Measurements from ENCODE around the gene SLC8A1. TPM values are rescaled to one million over a fixed set of nuclear protein-coding genes. Genes with fewer than 3 reads are reported as not detected.

The SLC8A1 gene
- total RNA-seq, 1 experiment from 2014 or later: not detected

GRCh38 chr2:40321016-40321623, 130.8 kb downstream of the SLC8A1 start:
- no peaks in the 10 kb centered on the region for H3K4me1 ChIP-seq (ENCODE audit: insufficient read depth, low read length, poor library complexity, severe bottlenecking)
- H3K4me3 ChIP-seq (ENCODE audit: low read depth, low read length, poor library complexity, severe bottlenecking): no peak overlapping the region
- ChIA-PET CTCF (no interaction called here), POLR2A (ENCODE audit: low non-redundant PET) (no interaction called here)
- H3K27me3 ChIP-seq (replicated peaks; ENCODE audit: insufficient read depth, low read depth, low read length, poor library complexity): peaks cover 31% of the 10 kb centered on the region
- DNase-seq (ENCODE audit: low spot score): no peak
- no TSS peak for BruUV-seq (replicated peaks)
- intact Hi-C loops (cut with micrococcal nuclease; ENCODE audit: unreplicated experiment): no loop called here
- no peak overlapping the region for H3K27ac ChIP-seq (ENCODE audit: low read depth, low read length, poor library complexity, severe bottlenecking)
- TF ChIP-seq EZH2 (IDR thresholded peaks at IDR 0.05; ENCODE audit: borderline replicate concordance, low read depth, low read length, poor library complexity, severe bottlenecking) (no peak), CTCF (conservative IDR thresholded peaks at IDR 0.05; ENCODE audit: low read depth, low read length) (no peak)
- no peaks in the 10 kb centered on the region for H3K36me3 ChIP-seq (ENCODE audit: insufficient read depth, low read length, poor library complexity, severe bottlenecking)
- H3K9me3 ChIP-seq (ENCODE audit: low read depth, low read length, poor library complexity, severe bottlenecking): no peaks in the 10 kb centered on the region

GRCh38 chr2:40318921-40319320, 133.0 kb downstream of the SLC8A1 start:
- POLR2A ChIA-PET (ENCODE audit: low non-redundant PET): no interaction called here
- no peak overlapping the region for H3K27ac ChIP-seq (ENCODE audit: low read depth, low read length, poor library complexity, severe bottlenecking)
- no peak for TF ChIP-seq EZH2 (IDR thresholded peaks at IDR 0.05; ENCODE audit: borderline replicate concordance, low read depth, low read length, poor library complexity, severe bottlenecking)
- intact Hi-C loops (cut with micrococcal nuclease; ENCODE audit: unreplicated experiment): no loop called here
- DNase-seq (ENCODE audit: low spot score): no peak
- no peaks in the 10 kb centered on the region for H3K4me1 ChIP-seq (ENCODE audit: insufficient read depth, low read length, poor library complexity, severe bottlenecking)
- peaks cover 27% of the 10 kb centered on the region for H3K27me3 ChIP-seq (replicated peaks; ENCODE audit: insufficient read depth, low read depth, low read length, poor library complexity)
- H3K9me3 ChIP-seq (ENCODE audit: low read depth, low read length, poor library complexity, severe bottlenecking): peaks cover 7% of the 10 kb centered on the region
- no TSS peak for BruUV-seq (replicated peaks)
- no peaks in the 10 kb centered on the region for H3K36me3 ChIP-seq (ENCODE audit: insufficient read depth, low read length, poor library complexity, severe bottlenecking)
- CTCF ChIA-PET: no interaction called here
- no peak overlapping the region for H3K4me3 ChIP-seq (ENCODE audit: low read depth, low read length, poor library complexity, severe bottlenecking)

GRCh38 chr2:40317761-40318160, 134.1 kb downstream of the SLC8A1 start:
- Histone ChIP-seq H3K36me3 (ENCODE audit: insufficient read depth, low read length, poor library complexity, severe bottlenecking) (no peaks in the 10 kb centered on the region), H3K9me3 (ENCODE audit: low read depth, low read length, poor library complexity, severe bottlenecking) (peaks cover 7% of the 10 kb centered on the region), H3K27me3 (replicated peaks; ENCODE audit: insufficient read depth, low read depth, low read length, poor library complexity) (peaks cover 17% of the 10 kb centered on the region), H3K27ac (ENCODE audit: low read depth, low read length, poor library complexity, severe bottlenecking) (no peak overlapping the region), H3K4me1 (ENCODE audit: insufficient read depth, low read length, poor library complexity, severe bottlenecking) (no peaks in the 10 kb centered on the region), H3K4me3 (ENCODE audit: low read depth, low read length, poor library complexity, severe bottlenecking) (no peak overlapping the region)
- ChIA-PET CTCF (no interaction called here), POLR2A (ENCODE audit: low non-redundant PET) (no interaction called here)
- no peak for DNase-seq (ENCODE audit: low spot score)
- TF ChIP-seq CTCF (conservative IDR thresholded peaks at IDR 0.05; ENCODE audit: low read depth, low read length) (no peak), EZH2 (IDR thresholded peaks at IDR 0.05; ENCODE audit: borderline replicate concordance, low read depth, low read length, poor library complexity, severe bottlenecking) (no peak)
- no TSS peak for BruUV-seq (replicated peaks)
- intact Hi-C loops (cut with micrococcal nuclease; ENCODE audit: unreplicated experiment): no loop called here

GRCh38 chr2:40317046-40317445, 134.8 kb downstream of the SLC8A1 start:
- ChIA-PET CTCF (no interaction called here), POLR2A (ENCODE audit: low non-redundant PET) (no interaction called here)
- no peaks in the 10 kb centered on the region for H3K36me3 ChIP-seq (ENCODE audit: insufficient read depth, low read length, poor library complexity, severe bottlenecking)
- peaks cover 7% of the 10 kb centered on the region for H3K9me3 ChIP-seq (ENCODE audit: low read depth, low read length, poor library complexity, severe bottlenecking)
- no peak for TF ChIP-seq CTCF (conservative IDR thresholded peaks at IDR 0.05; ENCODE audit: low read depth, low read length)
- TF ChIP-seq EZH2 (IDR thresholded peaks at IDR 0.05; ENCODE audit: borderline replicate concordance, low read depth, low read length, poor library complexity, severe bottlenecking): no peak
- intact Hi-C loops (cut with micrococcal nuclease; ENCODE audit: unreplicated experiment): no loop called here
- H3K27ac ChIP-seq (ENCODE audit: low read depth, low read length, poor library complexity, severe bottlenecking): no peak overlapping the region
- no peaks in the 10 kb centered on the region for H3K4me1 ChIP-seq (ENCODE audit: insufficient read depth, low read length, poor library complexity, severe bottlenecking)
- no peak overlapping the region for H3K4me3 ChIP-seq (ENCODE audit: low read depth, low read length, poor library complexity, severe bottlenecking)
- no peak for DNase-seq (ENCODE audit: low spot score)
- peaks cover 17% of the 10 kb centered on the region for H3K27me3 ChIP-seq (replicated peaks; ENCODE audit: insufficient read depth, low read depth, low read length, poor library complexity)
- no TSS peak for BruUV-seq (replicated peaks)
